Fibroblast of mammary gland (primary cell): ENCODE measurements around the gene GAD2.

Experiments used
- DNase-seq: peaks from one replicate; pipeline ENCODE4 v3.0.0-alpha.2; 2010; ENCODE audit warnings: low read depth
- H3K4me3 ChIP-seq: 2 replicates; pipeline ENCODE4 v1.5.1; 2011; ENCODE audit warnings: low read depth, mild to moderate bottlenecking, low read length, moderate library complexity; ENCODE audit not compliant: control insufficient read depth
- TF ChIP-seq, protein P1 (sequence below): conservative IDR thresholded peaks from 2 replicates; pipeline ENCODE4 v1.5.1; 2011; ENCODE audit warnings: low read depth, low read length, inconsistent platforms; ENCODE audit not compliant: control insufficient read depth, insufficient read depth

Gene GAD2

DNA sequence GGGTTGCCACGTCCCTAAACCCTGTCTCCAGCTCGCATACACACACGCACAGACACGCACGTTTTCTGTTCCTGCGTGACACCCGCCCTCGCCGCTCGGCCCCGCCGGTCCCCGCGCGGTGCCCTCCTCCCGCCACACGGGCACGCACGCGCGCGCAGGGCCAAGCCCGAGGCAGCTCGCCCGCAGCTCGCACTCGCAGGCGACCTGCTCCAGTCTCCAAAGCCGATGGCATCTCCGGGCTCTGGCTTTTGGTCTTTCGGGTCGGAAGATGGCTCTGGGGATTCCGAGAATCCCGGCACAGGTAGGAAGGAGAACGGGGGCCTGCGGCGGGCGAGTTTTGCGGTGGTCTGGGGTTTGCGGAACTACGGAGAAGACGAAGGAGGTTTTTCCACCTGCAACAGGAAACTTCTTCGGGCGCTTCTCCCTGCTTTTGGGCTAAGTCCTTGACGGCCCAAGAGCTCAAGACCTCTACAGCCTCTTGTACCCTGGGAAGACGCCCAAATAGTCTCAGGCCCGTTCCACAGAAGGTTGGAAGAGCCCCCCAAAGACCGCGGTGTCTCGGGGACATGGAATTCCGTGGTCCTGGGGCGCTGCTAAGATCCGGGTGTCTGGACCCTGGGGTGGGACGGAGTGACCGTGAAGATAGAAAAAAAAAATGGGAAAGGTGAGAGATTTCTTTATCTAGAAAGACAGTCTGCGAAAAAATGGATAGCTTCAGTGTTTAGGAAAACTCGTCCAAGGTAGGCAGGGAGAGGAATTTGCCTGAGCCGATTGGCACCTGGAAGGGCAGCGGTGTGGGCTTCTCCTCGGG is at the start of gene GAD2:
TSS of gene GAD2 (plus strand) at position 190 of the 811 bp plus-strand sequence. CDS start at position 226, 36 bp downstream.
- H3K4me3 ChIP-seq: no peak within 1 kb of the TSS

DNA sequence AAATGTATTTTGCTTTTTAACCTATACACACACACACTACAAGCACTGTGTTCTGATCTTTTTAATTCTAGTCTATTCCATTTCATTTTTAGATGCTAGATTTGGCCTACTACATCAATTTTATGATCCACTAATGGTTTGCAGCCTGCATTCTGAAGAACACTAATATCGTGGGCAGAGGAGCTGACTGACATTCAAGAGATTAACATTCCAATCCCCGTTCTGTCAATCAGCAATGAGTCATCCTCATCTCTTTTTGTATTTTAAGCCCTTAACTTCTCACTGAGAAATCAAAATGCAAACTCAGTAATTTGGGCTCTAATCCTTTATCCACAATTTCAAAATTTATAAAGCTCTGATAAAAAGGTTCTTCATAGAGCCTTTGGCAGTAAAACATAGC is 47.1 kb upstream of the GAD2 start:
- no peak overlapping the region for H3K4me3 ChIP-seq
- TF ChIP-seq, protein P1, sequence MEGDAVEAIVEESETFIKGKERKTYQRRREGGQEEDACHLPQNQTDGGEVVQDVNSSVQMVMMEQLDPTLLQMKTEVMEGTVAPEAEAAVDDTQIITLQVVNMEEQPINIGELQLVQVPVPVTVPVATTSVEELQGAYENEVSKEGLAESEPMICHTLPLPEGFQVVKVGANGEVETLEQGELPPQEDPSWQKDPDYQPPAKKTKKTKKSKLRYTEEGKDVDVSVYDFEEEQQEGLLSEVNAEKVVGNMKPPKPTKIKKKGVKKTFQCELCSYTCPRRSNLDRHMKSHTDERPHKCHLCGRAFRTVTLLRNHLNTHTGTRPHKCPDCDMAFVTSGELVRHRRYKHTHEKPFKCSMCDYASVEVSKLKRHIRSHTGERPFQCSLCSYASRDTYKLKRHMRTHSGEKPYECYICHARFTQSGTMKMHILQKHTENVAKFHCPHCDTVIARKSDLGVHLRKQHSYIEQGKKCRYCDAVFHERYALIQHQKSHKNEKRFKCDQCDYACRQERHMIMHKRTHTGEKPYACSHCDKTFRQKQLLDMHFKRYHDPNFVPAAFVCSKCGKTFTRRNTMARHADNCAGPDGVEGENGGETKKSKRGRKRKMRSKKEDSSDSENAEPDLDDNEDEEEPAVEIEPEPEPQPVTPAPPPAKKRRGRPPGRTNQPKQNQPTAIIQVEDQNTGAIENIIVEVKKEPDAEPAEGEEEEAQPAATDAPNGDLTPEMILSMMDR: no peak
- no peak for DNase-seq

More for the DNA sequence above, at the start of gene GAD2:
- DNase-seq: no peak
- TF ChIP-seq, protein P1: no peak

DNA sequence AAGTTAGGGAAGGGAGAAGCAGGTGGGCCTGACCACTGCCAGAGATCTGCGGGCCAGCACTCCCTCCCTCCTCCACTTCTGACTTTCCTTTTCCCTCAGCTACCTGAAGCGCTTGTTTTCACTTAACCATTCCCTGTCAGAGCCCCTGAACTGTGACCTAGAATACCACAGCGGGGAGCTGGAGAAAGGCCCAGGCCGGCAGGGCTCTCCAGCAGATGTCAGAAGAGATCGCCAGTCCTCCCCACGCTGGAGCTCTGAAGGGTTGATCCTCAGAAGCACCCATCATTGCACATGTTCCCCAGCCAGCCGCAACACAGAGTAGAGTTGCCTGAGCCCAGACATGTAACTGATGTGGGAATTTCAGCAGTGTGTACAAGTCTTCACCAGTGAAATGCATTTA is 44.4 kb upstream of the GAD2 start:
- TF ChIP-seq, protein P1: no peak
- DNase-seq: no peak
- H3K4me3 ChIP-seq: no peak overlapping the region

DNA sequence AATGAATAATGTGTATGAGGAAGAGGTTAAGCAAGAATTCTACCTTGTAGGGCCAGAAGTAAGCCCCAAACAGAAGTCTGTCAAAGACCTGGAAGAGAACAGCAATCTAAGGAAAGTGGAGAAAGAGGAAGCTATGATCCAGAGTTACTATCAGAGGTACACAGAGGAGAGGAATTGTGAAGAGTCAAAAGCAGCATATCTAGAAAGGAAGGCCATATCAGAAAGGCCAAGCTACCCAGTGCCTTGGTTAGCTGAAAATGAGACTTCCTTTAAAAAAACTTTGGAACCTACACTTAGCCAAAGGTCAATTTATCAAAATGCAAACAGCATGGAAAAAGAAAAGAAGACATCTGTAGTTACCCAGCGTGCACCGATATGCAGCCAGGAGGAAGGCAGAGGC is 42.7 kb upstream of the GAD2 start:
- TF ChIP-seq, protein P1: no peak
- DNase-seq: no peak
- H3K4me3 ChIP-seq: no peak overlapping the region

DNA sequence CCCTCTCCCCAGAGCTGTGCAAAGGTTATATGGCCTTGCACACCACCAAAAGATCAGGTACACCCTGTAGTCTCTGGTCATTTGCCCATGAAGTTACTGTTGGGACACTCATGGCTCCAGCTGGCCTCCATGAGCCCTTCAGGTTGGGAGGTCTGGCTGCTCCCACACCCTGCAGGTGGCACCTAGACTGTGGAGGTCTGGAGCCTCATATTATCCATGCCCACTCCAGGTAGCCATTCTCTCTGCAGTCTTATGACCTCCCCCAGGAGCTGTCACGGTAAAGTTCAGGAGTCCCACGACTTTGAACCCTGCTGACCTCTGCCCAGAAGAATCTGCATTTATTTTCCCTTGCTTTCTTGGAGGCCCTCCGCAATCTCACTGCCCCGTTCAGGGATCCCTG is 39.2 kb upstream of the GAD2 start:
- TF ChIP-seq, protein P1: no peak
- no peak overlapping the region for H3K4me3 ChIP-seq
- DNase-seq: no peak

DNA sequence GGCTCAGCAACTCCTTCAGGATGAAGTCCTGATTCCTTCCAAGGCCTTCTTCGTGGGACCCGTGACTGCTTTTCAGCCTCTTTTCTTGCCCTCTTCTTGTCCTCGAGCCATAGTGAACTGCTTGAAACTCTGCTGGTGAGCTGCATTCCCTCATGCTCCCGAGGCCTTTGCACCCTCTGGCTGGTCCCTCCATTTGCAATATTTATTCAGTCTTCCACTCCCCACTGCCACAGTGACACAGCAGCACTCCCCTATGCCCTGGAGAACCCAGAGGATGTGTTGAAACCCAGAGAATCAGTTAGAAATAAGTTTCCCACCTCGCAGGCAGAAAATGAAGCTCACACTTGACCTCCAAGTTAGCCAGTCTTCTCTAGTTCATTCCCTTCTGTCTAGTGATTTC is 22.3 kb upstream of the GAD2 start:
- no peak overlapping the region for H3K4me3 ChIP-seq
- TF ChIP-seq, protein P1: no peak
- no peak for DNase-seq
